Glutamatergic neuron (in vitro differentiated cells): ENCODE measurements around the gene CFAP100. TPM values are rescaled to one million over a fixed set of nuclear protein-coding genes. Genes with fewer than 3 reads are reported as not detected.

ENCODE experiments used
- DNase-seq: peaks from one replicate; pipeline ENCODE4 v3.0.0; 2022
- H3K27ac Mint-ChIP-seq: one replicate; pipeline ENCODE4 v1.8.0; 2020; ENCODE audit warnings: mild to moderate bottlenecking, mixed read lengths, inconsistent platforms; ENCODE audit not compliant: unreplicated experiment
- H3K27me3 Mint-ChIP-seq: one replicate; pipeline ENCODE4 v1.8.0; 2020; ENCODE audit warnings: mild to moderate bottlenecking, moderate library complexity, mixed read lengths, inconsistent platforms; ENCODE audit not compliant: unreplicated experiment
- H3K36me3 Mint-ChIP-seq: one replicate; pipeline ENCODE4 v1.8.0; 2020; ENCODE audit warnings: mild to moderate bottlenecking, mixed read lengths, inconsistent platforms; ENCODE audit not compliant: unreplicated experiment
- H3K4me1 Mint-ChIP-seq: one replicate; pipeline ENCODE4 v1.8.0; 2020; ENCODE audit warnings: mild to moderate bottlenecking, low read depth, mixed read lengths, inconsistent platforms; ENCODE audit not compliant: unreplicated experiment
- H3K4me3 Mint-ChIP-seq: one replicate; pipeline ENCODE4 v1.8.0; 2020; ENCODE audit warnings: mild to moderate bottlenecking, mixed read lengths, inconsistent platforms; ENCODE audit not compliant: unreplicated experiment
- H3K9me3 Mint-ChIP-seq: one replicate; pipeline ENCODE4 v1.8.0; 2020; ENCODE audit warnings: mild to moderate bottlenecking, moderate library complexity, mixed read lengths, inconsistent platforms; ENCODE audit not compliant: unreplicated experiment
- CTCF ChIP-seq: fragments of 200-600 bp; sonication (generic); IDR thresholded peaks from one replicate; pipeline ENCODE4 v1.5.0; 2021; ENCODE audit not compliant: partially characterized antibody, unreplicated experiment
- total RNA-seq: library from RNA; stranded (reverse); fragmentation: NEBNext Ultra II Directional; extraction: Animal tissue kit (Norgen Biotek cat#: 25700); gene quantifications from one replicate; pipeline ENCODE4 v1.2.1, GENCODE V29; 2021; ENCODE audit not compliant: unreplicated experiment

Gene CFAP100
- total RNA-seq, 1 donor from 2014 or later: not detected

GRCh38 chr3:126406389-126407296 is 11.9 kb downstream of the CFAP100 start:
- H3K4me3 Mint-ChIP-seq: no peak overlapping the region
- TF ChIP-seq CTCF: no peak
- H3K27ac Mint-ChIP-seq: no peak overlapping the region
- DNase-seq: no peak
- peaks cover 1% of the 10 kb centered on the region for H3K9me3 Mint-ChIP-seq
- H3K4me1 Mint-ChIP-seq: peaks cover 2% of the 10 kb centered on the region
- no peaks in the 10 kb centered on the region for H3K36me3 Mint-ChIP-seq
- peaks cover 4% of the 10 kb centered on the region for H3K27me3 Mint-ChIP-seq

GRCh38 chr3:126407412-126408044 is 12.8 kb downstream of the CFAP100 start:
- peaks cover under 1% of the 10 kb centered on the region for H3K4me1 Mint-ChIP-seq

DNA sequence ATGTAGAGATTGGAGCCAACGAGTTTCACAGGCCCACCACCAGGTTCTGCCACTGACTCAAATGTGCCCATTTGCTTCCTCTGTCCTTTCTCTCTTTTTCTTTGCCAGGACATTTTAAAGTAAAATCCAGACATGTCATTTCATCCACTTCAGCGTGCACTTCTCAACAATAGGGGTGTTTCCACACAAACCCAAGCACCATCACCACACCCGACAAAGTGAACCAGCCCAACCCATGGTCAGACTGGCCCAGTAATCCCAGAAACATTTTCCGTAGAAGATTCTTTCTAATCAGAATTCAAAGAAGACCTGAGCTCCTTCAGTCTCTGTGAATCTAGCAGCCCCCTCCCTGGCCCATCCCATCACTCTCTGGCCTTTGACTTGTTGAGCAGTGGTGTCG is 13.4 kb downstream of the CFAP100 start:
- TF ChIP-seq CTCF: no peak
- no peak overlapping the region for H3K4me3 Mint-ChIP-seq
- H3K9me3 Mint-ChIP-seq: peaks cover 1% of the 10 kb centered on the region
- no peaks in the 10 kb centered on the region for H3K36me3 Mint-ChIP-seq
- peak overlapping the region; percentile 50 for H3K27ac Mint-ChIP-seq
- no peak for DNase-seq
- no peaks in the 10 kb centered on the region for H3K27me3 Mint-ChIP-seq
- no peaks in the 10 kb centered on the region for H3K4me1 Mint-ChIP-seq

More at GRCh38 chr3:126407412-126408044, 12.8 kb downstream of the CFAP100 start:
- Mint-ChIP-seq H3K27ac (no peak overlapping the region), H3K9me3 (peaks cover 1% of the 10 kb centered on the region), H3K4me3 (no peak overlapping the region), H3K36me3 (no peaks in the 10 kb centered on the region), H3K27me3 (no peaks in the 10 kb centered on the region)
- DNase-seq: no peak
- TF ChIP-seq CTCF: no peak

GRCh38 chr3:126412841-126413692 is 18.4 kb downstream of the CFAP100 start:
- Mint-ChIP-seq H3K4me1 (no peaks in the 10 kb centered on the region), H3K36me3 (no peaks in the 10 kb centered on the region), H3K27me3 (no peaks in the 10 kb centered on the region), H3K4me3 (no peak overlapping the region), H3K9me3 (peaks cover 1% of the 10 kb centered on the region), H3K27ac (no peak overlapping the region)
- TF ChIP-seq CTCF: no peak
- DNase-seq: no peak
